GM10266 (cell line): ENCODE results near the gene SART3.
"Not testable (repeated sequence)": the region's sequence is repeated elsewhere in the genome, so short reads cannot be mapped to it uniquely, and the experiment has no call there.

ENCODE experiments used
- DNase-seq: peaks from one replicate; pipeline ENCODE4 v3.0.0; 2012; ENCODE audit errors: extremely low spot score
- TF ChIP-seq, protein P1 (sequence below): IDR thresholded peaks from 2 replicates; pipeline ENCODE4 v1.5.1; 2012; ENCODE audit warnings: mild to moderate bottlenecking, low read depth; ENCODE audit not compliant: control insufficient read depth, insufficient read depth; ENCODE audit errors: missing control alignments

The SART3 gene

DNA sequence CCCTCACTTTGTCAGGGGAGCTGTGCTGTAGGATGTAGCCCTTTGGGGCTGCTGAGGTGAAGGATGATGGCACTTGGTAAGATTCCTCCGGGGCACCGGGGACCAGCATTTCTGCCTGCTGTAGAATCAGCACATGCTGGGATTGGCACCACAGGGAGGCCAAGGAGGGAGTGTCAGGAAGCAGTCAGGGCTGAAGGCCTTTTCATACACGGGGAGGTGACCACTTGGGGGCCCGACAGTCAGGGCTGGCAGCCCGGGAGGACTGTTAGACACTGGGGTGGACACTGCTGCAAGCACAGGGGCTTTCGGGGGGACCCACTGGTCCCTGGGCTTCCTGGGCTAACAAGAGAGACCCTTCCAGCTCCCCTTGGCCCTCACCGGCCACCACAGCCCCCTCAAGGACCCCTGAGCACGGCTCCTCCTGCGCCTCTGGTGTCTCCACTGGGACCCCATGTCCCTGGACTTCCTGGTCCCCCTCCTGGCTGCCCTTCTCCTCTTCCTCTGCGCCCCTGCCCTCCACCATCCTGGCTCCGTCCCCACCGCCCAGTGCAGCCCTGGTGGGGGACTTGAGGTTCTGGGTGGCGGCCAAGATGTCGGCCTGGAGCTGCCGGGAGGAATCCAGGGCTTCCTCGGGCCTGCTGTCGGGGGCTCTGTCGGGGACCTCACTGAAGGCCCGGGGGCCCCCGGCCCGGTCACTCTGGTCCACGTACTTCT is 30.5 kb upstream of the SART3 start:
- no peak for DNase-seq
- TF ChIP-seq, protein P1, sequence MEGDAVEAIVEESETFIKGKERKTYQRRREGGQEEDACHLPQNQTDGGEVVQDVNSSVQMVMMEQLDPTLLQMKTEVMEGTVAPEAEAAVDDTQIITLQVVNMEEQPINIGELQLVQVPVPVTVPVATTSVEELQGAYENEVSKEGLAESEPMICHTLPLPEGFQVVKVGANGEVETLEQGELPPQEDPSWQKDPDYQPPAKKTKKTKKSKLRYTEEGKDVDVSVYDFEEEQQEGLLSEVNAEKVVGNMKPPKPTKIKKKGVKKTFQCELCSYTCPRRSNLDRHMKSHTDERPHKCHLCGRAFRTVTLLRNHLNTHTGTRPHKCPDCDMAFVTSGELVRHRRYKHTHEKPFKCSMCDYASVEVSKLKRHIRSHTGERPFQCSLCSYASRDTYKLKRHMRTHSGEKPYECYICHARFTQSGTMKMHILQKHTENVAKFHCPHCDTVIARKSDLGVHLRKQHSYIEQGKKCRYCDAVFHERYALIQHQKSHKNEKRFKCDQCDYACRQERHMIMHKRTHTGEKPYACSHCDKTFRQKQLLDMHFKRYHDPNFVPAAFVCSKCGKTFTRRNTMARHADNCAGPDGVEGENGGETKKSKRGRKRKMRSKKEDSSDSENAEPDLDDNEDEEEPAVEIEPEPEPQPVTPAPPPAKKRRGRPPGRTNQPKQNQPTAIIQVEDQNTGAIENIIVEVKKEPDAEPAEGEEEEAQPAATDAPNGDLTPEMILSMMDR, result no peak

DNA sequence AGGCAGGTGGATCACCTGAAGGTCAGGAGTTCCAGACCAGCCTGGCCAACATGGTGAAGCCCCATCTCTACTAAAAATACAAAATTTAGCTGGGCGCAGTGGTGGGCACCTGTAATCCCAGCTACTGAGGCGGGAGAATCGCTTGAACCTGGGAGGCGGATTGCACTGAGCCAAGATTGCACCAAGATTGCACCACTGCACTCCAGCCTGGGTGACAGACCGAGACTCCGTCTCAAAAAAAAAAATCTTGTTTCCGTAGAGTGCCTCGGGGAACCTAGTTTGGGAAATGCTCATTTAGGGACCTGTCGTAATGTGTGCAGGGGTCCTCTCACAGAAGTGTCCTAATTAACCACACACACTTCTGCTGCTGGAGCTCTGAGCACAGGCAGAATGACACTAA is 29.5 kb upstream of the SART3 start:
- DNase-seq, result not testable (repeated sequence)

DNA sequence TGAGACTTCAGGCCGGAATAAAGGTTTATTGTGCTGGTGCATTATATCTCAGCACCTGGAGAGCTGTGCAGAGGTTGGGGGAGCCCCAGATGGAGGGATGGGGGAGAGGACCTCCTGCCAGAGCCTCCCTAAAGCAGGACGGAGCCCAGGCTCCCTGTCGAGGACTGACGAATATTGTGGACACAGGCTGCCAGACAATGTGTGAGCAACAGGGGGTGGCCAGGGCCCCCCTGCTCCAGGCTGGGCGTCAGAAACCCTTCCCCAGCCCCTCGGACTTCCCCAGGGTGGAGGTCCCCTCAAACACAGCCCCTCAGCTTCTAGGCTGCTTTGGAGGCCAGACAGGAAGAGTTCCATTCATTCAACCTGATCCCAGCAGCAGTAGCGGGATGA is 28.9 kb upstream of the SART3 start:
- DNase-seq, result no peak
- TF ChIP-seq, protein P1, result no peak

DNA sequence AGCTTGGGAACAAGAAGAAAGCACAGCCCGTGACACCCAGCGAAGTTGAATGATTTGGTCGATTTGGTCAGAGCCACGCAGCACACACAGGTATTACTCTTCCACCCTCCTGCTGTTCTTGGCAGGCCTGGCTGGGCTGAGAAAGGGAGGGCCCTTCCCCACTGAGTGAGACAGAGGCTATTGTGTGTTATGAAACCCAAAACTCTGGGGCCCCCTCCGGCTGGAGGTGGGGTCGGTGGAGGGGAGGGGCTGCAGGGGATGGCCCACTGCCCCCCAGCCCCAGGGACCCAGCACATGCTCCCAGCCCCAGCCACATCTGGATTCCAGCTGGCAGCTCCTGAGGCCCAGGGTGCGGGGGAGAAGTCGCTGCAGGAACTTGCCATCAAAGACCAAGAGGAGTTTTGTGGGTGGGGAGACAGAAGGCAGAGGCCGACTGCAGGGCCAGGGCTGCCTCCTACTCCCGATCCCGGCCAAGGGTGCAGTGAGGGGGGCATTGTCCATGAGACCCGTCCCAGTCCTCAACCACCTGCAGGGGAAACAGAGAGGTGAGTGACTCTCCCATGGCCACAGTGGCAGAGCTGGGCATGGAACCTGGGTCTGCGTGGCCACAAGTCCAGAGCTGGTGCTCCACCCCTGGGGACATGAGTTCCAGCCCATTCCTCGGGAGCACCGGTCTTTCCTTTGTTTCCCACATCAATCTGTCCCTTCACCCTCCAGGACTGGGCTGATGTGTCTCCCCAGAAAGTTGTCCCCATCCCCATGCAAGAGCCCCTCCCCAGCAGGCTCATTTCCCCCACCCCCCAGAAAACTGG is 28.3 kb upstream of the SART3 start:
- TF ChIP-seq, protein P1, result no peak
- no peak for DNase-seq

DNA sequence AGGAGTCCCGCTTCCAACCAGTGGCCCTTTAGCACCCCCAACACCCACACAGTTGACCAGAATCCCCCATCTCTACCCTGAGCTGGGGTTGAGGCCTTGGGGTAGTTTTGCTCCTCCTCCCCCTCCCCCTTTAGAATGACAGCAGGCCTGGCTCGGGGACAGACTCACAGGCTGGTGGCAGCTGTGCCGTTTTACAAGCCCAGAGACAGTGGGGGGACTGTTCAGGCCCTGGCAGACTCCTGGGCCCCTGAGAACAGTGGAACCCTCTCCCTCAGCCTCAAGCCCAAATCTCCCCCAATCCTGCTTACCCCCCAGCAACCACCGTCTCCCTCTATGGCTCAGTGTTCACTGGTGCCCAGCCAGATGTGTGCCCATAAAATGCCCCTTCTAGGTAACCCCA is 26.9 kb upstream of the SART3 start:
- DNase-seq, result no peak
- TF ChIP-seq, protein P1, result no peak

DNA sequence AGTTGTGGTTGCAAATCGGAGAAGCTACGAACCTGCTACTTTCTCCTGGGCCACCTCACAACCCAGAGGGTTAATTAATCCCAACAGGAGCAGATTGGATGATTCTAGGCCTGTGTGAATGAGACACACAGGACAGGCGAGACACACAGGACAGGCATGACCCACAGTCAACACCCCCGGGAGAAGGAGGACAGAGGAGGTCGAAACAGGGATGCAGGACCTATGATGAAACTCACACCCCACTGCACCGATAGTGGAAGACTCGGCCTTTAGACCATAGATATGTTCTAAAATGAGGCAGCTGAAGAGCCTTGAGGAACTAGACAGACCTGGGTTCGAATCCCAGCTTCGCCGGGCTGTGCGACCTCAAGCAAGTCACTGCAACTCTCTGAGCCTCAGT is 25.3 kb upstream of the SART3 start:
- DNase-seq, result no peak
- TF ChIP-seq, protein P1, result no peak

DNA sequence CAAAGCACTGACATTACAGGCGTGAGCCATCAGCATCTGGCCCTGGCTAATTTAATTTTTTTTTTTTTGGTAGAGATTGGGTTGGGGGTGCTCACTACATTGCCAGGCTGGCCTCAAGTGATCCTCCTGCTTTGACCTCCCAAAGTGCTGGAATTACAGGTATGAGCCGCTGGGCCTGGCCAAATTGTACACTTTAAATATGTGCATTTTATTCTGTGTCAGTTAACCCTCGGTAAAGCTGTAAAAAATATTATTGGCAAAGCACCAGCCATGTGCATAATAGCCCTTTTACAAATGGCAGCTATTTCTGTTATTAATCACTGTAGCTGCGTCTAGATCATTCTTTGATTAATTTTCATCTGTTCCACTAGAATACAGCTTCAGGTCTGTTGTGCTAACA is 24.9 kb upstream of the SART3 start:
- no peak for DNase-seq
- TF ChIP-seq, protein P1, result no peak
